ENCODE measurements around the gene TMEM255A.

Gene TMEM255A

DNA sequence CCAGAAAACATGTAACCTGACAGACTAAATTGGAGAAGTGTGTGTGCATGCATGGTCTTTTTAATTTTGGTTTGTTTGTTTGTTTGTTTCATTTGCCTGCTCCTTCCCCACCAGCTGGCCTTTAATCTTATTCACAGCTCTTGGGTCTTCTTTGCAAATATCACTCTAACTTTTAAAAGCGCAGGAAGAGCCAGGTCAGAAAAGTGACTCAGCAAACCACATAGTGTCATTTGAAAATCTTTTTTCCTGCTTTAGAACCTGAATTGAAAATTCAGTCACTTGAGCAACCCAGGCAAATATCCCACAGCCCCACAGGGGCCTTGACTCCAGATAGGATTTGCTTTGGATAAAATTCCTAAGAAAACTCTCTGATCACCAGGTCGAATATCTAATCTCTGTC, 4.6 kb downstream of the TMEM255A start:
- DNase-seq, result no peak

DNA sequence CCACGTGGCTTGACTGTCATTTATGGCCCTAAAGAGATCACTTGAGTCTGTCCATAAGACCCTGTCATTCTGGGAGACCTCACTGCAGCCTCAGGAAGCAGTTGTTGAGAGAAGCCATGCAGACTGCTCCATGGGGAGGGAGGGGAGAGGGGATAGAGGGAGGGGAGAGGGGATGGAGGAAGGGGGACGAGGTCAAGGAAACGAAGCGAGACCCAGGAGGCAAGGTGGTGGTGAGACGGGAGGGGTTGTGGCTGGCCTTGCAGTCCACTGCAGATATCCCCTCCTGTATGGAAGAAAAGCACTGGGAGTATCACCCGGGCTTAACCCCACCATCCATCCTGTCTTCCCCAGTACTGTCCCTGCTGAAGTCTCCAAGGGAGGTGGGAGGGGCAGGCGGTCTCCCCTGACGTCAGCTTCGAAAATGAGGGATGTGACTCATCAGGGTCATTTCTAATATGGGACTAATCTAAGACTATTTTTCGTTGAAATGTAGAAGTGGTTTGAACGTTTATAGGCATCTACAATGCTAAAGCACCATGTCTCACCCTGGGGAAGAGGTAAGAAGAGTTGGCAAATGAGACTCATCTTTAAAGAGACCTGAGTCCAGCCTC, 5.6 kb downstream of the TMEM255A start:
- no peak for DNase-seq

DNA sequence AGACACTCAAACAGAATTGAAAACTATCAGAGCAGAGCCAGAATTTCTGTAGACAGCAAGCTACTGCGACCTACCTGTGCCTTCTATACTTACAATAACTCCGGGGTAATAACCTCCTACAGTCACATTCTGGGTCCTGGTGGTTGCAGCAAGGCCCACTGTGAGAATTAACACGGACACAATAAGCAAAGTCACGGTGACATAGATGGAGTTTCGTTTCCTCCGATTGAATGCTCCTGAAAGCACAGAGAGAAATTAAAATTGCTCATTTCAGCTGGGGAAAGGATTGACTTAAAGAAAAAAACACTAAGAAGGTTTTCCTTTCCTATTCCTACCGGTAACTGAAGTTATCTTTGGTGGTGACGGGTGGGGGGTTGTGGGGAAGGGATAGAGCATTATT, 7.0 kb downstream of the TMEM255A start:
- no peak for DNase-seq

DNA sequence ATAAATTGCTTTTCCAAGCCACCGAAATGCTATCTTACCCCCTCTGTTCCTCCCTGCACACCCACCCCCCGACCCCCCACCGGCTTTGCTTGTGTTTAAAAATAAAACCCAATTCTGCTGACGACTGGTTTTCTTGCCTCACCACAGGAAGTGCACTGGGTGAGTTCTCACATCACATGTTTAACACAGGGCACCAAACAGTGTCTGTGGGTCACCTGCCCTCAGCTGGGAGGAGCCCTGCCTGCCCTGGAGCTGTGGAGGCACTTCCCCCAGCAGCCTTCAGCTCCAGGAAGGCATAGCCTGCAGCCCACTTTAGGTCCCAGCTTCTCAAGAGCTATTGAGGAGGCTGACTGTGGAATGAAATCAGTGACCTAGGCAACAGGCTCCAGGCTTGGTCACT, 8.8 kb downstream of the TMEM255A start:
- DNase-seq, result no peak

DNA sequence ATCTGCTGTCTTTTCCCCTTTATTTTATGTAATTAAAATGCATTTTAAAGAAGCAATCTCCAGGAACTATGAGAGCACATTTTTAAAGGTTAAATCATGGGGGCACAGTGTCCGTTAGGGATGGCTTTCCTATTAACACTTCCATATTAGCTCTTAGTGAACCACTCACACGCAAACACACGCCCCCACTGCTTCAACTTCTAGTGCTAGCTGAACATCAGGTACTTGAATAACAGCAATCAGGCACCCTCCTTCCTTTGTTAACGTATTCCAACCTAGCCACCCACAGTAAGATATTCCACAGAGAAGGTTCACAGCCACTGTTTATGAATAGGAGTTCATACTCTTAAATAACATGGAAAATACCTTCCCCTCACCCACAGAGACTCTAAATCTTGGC, 9.3 kb downstream of the TMEM255A start:
- no peak for DNase-seq

DNA sequence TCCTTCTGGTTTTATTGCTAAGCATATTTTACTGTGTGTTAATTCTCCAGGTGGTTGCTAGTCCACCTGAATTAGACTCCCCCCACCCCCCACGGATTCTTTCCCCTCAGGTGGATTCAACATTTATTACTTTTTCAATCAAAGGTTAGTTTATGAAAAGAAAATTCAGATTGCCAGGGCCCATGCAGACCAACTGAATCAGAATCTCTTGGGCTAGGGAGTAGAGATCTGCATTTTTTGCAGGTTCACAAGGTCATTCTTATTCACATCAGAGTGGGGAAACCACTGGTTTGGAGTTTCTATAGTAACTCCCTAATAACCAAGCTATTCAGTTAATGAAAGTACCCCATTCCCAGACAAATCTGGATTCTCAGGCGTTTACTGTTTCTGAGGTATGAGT, 9.8 kb downstream of the TMEM255A start:
- DNase-seq, result no peak

DNA sequence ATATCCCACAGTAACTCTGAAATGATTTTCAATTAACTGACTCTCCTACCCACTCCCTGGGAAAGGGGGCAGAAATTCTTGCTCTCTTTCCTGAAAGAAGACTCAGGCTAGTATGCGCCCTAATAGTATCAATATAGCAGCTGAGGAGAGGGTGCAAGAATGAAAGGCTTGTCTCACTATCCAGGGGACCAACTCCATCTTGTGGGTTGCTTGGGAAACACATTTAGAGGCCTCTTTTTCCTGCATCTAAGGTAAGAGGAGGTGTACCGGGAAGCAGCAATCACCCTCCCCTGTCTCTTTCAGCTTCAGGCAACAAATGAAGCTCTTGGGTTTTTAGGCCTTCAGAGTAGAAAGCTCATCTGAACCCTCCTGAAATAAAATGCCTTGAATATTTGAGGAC, 11.3 kb downstream of the TMEM255A start:
- no peak for DNase-seq

DNA sequence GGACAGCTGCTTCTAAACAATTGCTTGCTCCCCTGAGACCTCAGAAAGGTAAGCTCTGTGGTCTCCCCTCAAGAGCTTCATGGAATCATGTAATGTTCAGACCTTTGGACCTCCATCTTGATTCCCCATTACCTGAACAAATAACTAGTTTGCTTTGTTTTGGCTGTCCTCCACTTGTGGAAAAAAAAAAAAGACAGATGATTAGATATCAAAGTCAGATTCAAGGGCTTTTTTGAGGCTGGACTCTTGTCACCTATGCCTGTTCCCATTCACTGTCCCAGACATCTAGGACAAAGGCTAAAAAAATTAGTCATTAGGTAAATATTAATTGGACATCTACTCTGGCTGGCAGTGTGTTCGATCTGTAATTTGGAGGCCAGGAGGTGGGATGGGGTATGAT, 13.3 kb downstream of the TMEM255A start:
- DNase-seq, result no peak

DNA sequence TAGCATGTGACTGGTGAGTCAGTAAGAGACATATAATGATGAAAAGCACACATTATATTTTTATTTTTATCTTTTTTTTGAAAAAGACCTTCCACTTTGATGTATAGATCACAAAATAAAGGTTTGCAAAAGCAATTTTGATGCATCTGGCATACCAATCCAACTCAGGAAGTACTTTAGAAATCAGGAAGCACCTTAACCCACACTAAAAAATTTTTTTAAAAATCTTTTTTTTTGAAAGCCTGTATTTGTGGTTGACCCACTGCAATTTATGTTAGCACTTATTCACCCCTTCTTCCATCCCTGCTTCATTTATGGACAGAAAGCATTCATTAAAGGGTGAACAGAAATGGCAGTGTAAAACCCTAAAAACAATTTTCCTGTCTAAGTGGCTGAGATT, 16.6 kb downstream of the TMEM255A start:
- DNase-seq, result no peak

DNA sequence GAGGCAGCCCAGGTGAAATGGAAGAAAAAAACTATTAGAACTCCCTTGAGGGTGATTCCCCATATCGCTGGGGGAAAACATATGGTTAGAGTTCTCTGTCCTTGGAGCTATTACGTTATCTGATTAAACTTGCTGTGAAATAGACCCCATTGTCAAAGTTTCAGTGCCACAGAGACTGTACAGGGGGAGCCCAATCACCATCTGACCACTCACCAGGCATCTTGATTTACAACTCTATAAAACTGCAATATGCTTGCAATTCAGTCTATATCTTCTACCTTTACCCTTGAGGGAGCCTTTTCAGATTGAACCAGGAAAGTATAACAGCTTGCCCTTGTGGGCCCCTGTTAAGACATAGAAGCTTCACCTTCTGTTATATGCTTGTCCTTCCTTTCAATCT, 18.2 kb downstream of the TMEM255A start:
- no peak for DNase-seq

DNA sequence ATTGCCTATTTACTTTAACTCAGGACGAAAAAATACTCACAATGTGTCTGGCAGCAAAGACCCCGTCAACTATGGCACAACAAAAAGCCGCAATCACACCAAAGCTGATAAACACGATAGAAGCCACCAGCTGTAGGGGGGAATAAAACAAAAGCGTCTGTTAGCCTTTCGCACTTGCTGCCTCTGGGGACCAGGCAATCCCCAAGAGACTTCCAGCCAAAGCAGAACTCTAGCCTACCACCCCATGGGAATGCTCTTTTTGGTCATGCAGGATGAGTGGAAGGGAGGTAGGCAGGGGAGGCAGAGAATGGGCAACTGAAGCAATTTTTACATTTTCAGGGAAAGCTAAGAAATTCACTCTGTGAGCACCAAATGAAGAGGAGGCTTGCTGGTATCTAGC, 20.1 kb downstream of the TMEM255A start:
- DNase-seq, result no peak

DNA sequence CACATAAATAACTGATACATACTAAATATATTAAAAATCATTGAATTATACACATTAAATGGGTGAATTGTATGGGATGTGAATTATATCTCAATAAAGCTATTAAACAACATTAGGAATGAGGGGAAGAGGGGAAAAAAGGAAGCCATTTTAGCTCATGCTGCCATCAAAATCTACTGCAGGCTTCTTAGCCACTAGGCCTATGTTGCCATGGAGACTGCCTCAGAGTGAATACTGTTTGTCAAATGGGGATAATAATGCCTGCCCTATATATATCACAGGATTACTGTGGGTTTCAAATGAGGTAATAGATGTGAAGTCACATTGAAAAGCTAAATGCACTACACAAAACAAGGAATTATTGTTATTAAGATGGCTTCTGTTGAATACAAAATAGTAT, 21.2 kb downstream of the TMEM255A start:
- DNase-seq, result no peak

DNA sequence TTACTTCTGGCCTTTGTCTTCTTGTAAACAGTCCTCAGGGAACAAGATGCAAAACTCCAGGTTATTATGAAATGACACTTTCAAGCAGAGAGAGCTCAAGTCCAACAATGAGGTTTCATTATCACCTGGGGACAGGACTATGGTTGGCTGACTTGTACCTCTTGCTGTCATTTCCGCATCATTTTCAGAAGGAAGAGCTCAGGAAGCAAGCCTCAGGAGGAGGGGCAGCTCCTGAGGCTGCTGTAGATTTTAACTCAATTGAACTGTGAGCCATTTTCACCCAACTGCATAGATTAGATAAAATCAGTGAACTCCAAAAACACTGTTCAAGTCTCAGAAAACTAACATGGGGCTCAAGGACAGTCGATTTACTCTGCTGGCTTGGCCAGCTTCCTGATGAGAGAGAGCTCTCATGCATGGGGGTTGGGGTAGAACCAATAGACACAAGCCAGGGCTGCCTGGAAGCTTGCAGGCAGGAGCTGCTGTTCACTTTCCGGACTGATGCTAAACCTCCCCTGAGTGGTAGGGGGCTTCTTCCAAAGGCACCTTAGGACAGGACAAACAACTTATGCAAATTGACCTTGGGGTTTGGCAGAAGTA, 23.6 kb downstream of the TMEM255A start:
- DNase-seq, result no peak

DNA sequence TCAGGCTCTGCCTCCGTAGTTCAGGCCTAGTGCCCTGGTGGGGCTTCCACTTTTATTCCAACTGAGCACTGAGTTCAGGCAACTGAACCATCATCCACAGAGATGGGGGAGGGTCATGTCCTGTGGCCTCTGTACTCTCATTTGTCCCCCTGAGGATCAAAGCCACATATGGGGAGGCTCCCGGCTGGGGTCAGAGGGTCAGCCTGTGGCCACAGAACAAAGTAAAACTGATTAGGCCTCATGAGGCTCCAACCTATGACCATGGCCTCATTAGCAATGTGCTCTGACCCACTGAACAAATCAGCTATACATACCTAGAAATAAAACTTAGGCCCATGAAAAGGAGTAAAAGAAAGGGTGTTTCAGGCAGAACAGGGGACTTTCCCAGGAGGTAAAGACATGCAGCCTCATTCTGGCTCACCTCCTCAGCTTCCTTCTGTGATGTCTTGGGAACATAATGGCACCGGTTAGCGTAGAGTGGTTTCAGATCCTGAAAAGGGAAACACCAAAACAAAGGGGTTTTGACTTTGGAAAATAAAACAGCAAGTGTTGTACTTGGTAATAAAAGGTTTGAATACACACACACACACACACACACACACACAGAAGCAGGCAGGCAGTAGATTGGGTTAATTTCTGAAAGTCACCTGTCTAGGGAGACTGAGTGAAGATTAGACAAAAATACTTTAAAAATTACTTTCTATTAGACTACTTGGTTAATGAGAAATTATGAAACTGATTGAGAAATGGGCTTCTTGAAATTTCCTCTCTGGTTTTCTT, 24.3 kb downstream of the TMEM255A start:
- no peak for DNase-seq

DNA sequence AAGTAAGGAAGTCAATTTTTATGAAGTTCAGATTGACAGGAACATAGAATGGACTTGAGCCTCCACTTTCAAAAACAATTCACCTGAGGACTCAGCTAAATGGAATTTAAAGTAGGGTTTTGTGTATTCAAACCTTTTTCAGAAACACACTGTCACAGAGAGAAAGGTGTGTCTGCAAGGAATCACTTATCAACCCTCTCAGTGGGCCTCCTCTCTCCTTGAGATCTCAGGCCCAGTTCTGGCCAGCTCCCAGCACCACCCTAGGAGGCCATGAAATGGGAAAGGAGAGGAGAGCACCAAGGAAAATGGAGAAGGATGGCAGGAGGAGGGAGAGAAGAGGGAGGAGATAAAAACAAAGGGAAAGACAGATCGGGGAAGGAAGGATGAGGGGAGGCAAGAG, 28.6 kb downstream of the TMEM255A start:
- no peak for DNase-seq

DNA sequence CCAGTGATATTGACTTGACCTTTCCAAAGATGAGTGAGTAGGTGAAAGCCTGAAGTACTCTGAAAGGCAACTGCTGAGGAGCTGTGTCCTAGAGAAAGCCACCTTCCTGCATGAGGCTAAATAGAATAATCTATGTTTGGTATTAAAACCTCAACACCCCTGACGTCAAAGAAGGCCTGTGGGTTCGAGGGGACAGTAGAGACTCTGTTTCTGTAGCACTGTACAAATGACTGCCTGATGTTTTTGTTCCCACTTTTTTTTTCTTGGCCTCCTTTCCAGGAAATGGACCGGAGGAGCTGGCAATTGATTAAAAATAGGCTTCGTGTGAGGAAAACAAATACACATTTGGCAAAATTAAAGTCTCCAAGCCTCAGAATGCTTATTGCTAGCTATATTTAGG, 29.5 kb downstream of the TMEM255A start:
- DNase-seq, result no peak

DNA sequence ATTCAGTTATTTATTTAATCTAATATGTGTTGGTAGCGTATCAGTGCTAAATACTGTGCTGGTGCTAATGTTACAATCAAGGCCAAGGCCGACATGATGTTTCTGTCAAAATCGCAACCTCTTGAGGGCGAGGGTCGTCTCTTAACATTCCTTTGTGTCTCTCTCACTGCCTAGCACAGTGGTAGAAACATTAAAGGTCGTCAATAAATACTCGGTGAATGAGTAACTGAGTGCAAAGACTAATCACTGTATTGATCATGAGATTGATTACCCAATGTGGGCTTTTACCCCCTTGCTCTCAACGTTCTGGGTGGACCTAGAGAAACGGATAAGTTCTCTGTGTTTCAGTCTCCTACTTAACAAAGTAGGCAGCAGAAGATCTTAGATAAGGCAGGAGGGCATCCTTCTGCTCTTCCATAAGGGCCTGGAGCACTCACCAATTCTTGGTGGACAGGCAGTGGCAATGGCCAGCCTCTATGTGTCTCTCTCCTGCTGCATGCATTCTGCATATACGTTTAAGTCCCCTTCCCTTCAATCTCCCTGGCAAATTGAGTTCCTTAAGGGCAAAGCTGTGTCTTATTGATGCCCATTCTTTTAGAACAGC, 30.1 kb downstream of the TMEM255A start:
- no peak for DNase-seq

DNA sequence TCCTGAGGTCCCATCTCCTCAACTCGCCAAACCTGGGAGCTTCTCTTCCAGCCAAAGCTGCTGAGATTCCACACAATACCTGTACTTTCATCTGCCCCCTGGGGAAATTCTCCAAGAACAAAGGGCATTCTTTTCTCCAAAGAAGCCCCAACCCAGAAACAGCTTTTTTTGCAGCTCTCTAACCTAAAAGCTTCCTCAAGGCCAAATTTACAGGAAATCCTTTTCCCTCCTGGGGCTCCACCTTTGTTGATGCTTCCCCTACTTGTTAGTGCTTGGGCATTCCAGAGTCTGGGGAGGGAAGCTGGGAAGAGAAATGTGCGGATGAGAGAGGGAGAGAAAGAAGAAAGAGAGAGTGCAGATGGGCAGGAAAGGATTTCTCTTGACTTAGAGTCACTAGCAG, 36.3 kb downstream of the TMEM255A start:
- no peak for DNase-seq

DNA sequence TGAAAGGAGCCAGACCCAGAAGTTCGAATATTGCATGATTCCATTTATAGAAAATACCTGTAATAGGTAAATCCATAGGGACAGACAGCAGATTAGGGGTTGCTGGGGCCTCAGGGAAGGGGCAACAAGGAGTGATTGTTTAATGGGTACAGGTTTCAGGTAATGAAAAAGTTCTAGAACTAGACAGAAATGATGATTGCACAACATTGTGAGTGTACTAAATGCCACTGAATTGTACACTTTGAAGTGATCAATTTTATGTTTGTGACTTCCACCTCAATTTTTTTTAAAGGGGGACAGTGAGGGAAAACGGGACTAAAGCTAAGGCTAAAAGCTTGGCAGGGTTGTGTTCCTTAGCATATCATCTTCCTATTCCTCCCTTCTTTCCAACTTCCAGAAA, 37.1 kb downstream of the TMEM255A start:
- no peak for DNase-seq

DNA sequence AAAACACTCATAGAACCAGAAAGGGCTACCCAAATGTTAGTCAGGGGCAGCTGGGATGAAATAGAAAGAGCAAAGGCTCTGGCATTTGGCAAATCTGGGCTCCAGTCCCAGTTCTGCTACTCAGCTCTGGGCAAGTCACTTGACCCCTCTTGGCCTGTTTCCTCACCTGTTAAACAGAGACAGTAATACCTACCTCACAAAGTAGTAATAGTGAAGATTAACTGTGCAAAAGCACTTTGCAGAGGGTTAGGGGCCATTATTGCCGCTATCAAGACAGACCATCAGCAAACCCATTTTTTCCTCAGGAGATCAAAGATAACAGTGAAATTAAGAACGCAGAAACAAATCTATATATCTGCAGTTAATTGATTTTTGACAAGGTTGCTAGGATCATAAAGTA, 40.0 kb downstream of the TMEM255A start:
- DNase-seq, result no peak

DNA sequence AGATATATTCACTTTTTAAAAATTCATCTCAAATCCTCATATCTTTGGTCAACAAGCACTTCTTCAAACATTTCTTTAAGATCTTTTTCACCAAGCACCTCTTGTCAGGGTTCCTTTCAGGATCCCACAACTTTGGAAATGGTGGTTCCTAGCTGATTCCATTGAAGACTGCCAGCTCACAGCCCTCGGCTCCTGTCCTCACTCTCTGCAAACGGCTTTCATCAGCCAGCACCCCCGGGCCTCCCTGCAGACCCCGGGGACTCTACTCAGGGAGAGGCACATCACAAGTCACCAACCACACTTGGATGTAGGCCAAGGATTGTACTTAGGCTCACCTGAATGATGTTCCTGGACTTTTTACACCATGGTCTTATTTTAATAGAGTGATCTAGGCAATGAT, 40.7 kb downstream of the TMEM255A start:
- DNase-seq, result no peak

DNA sequence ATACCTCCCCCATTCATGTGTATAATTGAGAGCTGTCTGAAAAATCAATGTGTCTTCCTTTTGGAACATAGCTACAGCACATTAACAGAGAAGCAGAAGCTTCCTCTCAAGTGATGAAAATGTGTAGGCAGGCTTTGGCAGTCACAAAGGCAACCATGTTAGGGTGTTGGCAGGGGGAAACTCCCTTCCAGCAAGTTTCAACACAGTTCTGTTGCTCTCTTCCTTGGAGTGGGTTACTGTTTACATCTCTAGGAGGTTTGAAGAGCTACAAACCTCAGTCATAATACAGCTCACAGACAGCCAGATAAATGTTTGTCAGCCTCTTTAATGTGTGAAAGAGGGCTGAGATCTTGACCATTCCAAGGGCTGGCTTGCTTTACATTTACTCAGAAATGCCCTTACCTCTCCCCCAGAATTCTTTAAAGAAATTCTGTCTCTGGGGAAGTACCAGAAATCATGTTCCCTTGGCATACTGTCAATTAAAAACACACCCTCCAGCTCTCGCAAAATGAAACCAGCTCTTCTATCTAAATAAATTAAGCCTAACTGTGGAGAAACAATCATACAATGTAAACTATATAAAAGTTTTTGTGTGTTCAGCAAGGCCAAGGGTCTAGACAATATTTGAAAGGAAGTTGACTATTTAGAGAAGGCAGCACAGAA, 41.8 kb downstream of the TMEM255A start:
- no peak for DNase-seq

DNA sequence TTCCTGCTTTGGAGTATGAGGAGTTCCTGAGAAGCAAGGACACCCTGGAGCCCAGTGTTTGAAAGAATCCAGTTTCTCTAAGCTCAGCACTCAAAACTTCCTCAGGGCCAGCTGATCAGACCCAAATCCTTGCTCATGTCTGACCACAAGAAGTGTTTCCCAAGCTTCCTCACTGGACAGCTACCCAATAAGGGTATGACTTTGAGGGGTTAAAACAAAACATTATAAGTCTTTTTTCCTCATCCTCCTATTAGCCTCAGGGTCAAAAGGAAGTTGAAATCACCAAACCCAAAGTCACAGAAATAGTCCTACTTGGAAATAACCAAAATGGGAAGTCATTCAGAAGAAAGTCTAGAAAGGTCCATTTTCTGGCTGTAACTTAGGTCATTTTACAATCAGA, 46.9 kb downstream of the TMEM255A start:
- DNase-seq, result no peak

Measured in NCI-H1436 treated with DMSO at 0.1 percent for 48 hours (cell line).